Mucosa of descending colon (tissue), 3 donors: Measurements from ENCODE around the gene GATA6. TPM values are rescaled to one million over a fixed set of nuclear protein-coding genes. Genes with fewer than 3 reads are reported as not detected.

ENCODE experiments used
- ATAC-seq: fragments of 200-7000 bp; cut with Tn5 transposase; one replicate; pipeline ENCODE4 v1.9.1; 2020; ENCODE audit warnings: mild to moderate bottlenecking, moderate library complexity
- DNase-seq, 3 donors: peaks; one replicate each; pipeline ENCODE4 v3.0.0-alpha.2; 2020
- H3K36me3 ChIP-seq: fragments of 200-600 bp; one replicate; pipeline ENCODE4 v1.8.0; 2021; ENCODE audit warnings: low read depth, mild to moderate bottlenecking
- H3K4me1 ChIP-seq: fragments of 200-600 bp; one replicate; pipeline ENCODE4 v1.8.0; 2021; ENCODE audit warnings: low read depth, mild to moderate bottlenecking
- H3K4me3 ChIP-seq: fragments of 200-600 bp; one replicate; pipeline ENCODE4 v1.8.0; 2021; ENCODE audit warnings: mild to moderate bottlenecking
- H3K9me3 ChIP-seq: fragments of 200-600 bp; one replicate; pipeline ENCODE4 v1.8.0; 2021; ENCODE audit warnings: mild to moderate bottlenecking
- intact Hi-C, 2 donors: fragments of 100-400 bp; cut with DNase I in 1 of 2; cut with micrococcal nuclease in 1 of 2; formaldehyde crosslinking; loops; one replicate each; pipeline versions ENCODE4 v1.11.0 to v1.11.1; 2022; cut with DNase I, micrococcal nuclease
- total RNA-seq, 3 donors: library from RNA; stranded (reverse); fragmentation: NEBNext Ultra II Directional in 2 of 3; extraction: Animal tissue kit (Norgen Biotek cat#: 25700) in 2 of 3; gene quantifications; one replicate each; pipeline versions ENCODE4 v1.2.1 to v1.2.4, GENCODE V29; 2021 to 2023
- TF ChIP-seq, protein P1 (sequence below): fragments of 200-600 bp; IDR thresholded peaks from one replicate; pipeline ENCODE4 v1.8.0; 2022; ENCODE audit warnings: antibody characterized with exemption, mild to moderate bottlenecking
- donor health status: DM: no; HTN: no; CAD: no; lungs with moderate emphysema.
- donor health status: DM: no; HTN: no; CAD: no.
- donor health status: DM: no; HTN: yes; CAD: no.

GATA6 gene
- total RNA-seq, 3 donors from 2014 or later: 21.9 to 58.8 (median 43.3) TPM

DNA sequence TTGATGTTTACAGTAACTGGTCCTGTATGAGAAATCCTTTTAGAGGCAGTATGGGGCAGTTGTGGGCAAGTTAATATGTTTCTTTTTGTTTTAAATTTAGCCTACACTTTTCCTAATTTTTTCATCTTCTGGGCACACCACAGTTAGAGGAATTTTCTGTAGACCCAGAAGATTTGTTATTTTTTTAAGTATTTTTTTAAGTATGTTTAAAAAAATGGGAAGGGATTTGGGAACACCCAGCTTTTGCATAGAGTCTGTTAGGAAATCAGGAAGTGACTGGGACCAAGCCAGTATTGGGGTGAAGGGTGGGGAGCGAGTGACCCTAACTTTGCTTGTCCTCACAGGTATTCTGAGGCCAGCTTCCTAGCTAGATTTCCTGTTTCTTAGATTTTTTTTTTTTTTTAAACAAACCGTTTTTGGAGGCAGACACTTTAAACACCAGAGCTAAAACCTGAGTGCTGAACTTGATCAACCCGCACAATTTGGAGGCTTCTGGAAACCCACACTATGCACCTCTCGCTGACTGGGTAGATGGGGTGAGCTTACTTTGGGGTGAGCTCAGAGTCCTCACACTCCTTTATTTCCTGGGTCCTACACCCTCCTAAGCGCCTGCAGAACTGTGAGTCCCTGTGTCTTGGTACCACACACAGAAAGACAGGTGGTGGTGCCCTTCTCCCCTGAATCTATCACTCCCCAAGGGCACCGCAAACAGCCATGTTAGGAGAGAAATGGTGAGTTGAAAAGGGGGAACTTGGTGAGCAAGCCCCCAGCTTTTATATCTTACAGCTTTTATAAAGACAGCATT lies 5.2 kb downstream of the GATA6 start:
- intact Hi-C loops: loop anchor here in 1 of 2 donors (5.0 kb wide), 1 partner anchor 173 kb away; no protein-coding TSS in a partner anchor
- peak; percentile 10 for ATAC-seq
- peak in 1 of 3 donors; percentile 46 for DNase-seq
- Histone ChIP-seq H3K4me1 (peaks cover 9% of the 10 kb centered on the region), H3K36me3 (no peaks in the 10 kb centered on the region), H3K4me3 (no peak overlapping the region), H3K9me3 (no peaks in the 10 kb centered on the region)
- TF ChIP-seq, protein P1, sequence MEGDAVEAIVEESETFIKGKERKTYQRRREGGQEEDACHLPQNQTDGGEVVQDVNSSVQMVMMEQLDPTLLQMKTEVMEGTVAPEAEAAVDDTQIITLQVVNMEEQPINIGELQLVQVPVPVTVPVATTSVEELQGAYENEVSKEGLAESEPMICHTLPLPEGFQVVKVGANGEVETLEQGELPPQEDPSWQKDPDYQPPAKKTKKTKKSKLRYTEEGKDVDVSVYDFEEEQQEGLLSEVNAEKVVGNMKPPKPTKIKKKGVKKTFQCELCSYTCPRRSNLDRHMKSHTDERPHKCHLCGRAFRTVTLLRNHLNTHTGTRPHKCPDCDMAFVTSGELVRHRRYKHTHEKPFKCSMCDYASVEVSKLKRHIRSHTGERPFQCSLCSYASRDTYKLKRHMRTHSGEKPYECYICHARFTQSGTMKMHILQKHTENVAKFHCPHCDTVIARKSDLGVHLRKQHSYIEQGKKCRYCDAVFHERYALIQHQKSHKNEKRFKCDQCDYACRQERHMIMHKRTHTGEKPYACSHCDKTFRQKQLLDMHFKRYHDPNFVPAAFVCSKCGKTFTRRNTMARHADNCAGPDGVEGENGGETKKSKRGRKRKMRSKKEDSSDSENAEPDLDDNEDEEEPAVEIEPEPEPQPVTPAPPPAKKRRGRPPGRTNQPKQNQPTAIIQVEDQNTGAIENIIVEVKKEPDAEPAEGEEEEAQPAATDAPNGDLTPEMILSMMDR: no peak

DNA sequence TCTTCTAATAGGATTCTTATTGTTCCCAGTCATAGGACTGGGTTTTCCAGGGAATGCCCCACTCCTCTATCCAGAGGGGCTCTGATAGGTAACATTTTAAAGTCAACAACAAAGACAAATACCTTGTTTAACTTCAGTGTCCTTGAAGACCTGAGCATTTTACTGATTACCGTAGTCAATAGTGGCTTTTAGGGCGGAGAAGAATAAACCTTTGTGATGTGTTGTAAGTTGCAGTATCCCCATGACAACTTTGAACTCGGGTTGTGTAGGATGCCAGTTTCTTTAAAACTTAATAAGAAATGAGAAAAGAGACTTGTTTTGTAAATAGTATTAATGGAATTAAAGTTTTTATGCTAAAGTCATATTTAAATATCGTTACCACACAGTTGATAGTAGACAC lies 6.0 kb downstream of the GATA6 start:
- DNase-seq (no peak), ATAC-seq (no peak)
- Histone ChIP-seq H3K36me3 (no peaks in the 10 kb centered on the region), H3K9me3 (no peaks in the 10 kb centered on the region), H3K4me3 (no peak overlapping the region), H3K4me1 (peaks cover 6% of the 10 kb centered on the region)
- intact Hi-C loops: loop anchor here in 1 of 2 donors (5.0 kb wide), 1 partner anchor 172 kb away; no protein-coding TSS in a partner anchor
- TF ChIP-seq, protein P1: no peak

DNA sequence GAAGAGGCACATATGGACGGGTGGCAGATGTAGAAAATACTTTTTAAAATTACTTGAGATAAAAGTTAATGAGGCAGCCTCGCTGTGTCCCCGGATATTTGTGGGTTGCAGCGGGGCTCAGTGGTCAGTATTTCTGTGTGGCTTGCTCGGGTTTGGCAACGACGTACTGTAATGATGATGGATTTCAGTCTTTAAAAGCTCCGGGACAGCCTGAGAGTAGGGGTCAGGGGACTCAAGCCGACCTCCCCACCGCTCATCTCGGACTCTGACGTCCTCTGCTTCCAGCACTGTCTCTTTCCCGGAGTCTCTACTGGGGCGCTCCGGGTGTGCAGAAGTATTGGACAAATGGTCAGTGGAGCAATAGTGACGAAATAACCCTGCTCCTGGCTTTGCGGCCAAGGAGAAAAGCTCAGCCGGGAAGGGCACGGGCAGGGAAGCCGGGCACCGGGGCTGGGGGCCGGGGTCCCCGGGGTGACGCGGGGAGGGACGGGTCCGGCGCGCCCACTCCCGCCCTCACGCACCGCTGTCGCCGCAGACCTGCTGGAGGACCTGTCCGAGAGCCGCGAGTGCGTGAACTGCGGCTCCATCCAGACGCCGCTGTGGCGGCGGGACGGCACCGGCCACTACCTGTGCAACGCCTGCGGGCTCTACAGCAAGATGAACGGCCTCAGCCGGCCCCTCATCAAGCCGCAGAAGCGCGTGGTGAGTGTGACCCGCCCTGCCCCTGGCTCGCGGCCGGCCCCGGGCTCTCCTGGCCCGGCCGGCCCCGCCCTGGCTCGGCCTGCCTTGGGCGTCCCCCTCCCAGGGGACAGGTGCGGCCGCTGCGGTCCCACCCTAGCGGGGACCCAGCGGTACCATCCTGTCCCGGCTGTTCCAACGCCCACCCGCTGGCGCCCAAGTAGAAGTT lies 7.3 kb downstream of the GATA6 start:
- no peaks in the 10 kb centered on the region for H3K4me1 ChIP-seq
- DNase-seq (peak; percentile 47 to 74 (median 62)), ATAC-seq (peak; percentile 56)
- H3K9me3 ChIP-seq: no peaks in the 10 kb centered on the region
- H3K4me3 ChIP-seq: no peak overlapping the region
- intact Hi-C loops: loop anchor here in 1 of 2 donors (5.0 kb wide), 1 partner anchor 171 kb away; no protein-coding TSS in a partner anchor
- TF ChIP-seq, protein P1: no peak
- H3K36me3 ChIP-seq: no peaks in the 10 kb centered on the region

DNA sequence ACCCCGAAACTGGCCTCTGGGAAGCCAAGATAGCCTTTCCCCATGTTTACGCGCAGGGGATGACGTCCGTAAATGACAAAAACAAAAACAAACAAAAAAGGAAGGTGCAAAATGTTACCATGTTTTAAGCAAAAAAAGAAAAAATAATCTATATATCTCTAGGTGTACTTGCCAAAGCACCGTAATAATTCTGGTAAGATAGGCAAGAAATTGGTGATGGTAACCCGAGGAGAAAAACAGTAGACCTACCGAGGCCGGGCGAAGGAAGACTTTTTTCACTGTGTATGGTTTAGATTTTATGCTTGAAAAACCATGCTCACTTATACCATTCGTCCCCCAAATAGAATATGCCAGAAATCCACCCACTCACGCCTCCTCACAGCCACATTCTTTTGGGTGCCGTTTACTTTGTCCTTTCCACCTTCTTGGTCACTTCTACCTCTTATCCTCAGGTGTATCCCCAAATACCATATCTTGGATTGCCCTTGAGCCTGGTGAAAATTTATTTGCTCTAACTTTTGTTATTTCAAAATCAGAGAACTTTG lies 8.0 kb downstream of the GATA6 start:
- Histone ChIP-seq H3K9me3 (no peaks in the 10 kb centered on the region), H3K36me3 (no peaks in the 10 kb centered on the region), H3K4me3 (no peak overlapping the region), H3K4me1 (peaks cover 3% of the 10 kb centered on the region)
- ATAC-seq (no peak), DNase-seq (no peak)
- intact Hi-C loops: loop anchor here in 1 of 2 donors (5.0 kb wide), 1 partner anchor 170 kb away; no protein-coding TSS in a partner anchor
- TF ChIP-seq, protein P1: no peak

DNA sequence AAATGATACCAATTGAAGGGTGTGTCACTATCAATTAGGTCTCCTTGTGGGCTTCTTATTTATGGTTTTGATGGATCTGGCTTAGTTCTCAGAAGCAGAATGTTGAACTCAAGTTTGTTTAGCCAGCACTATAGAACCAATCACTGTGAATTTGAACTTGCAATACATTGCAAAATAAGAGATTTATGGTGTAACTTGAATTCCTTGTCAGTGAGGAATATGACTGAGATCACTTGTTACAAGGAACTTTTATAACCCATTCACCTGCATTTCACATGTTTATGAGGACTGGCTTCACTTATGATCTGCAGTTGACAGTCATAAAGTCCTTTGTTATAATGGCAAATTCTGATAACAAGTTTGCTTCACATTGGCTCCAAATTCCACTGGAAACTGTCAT lies 9.8 kb downstream of the GATA6 start:
- intact Hi-C loops: loop anchor here in 1 of 2 donors (5.0 kb wide), 1 partner anchor 168 kb away; no protein-coding TSS in a partner anchor
- ATAC-seq (peak; percentile 81), DNase-seq (no peak)
- TF ChIP-seq, protein P1: no peak
- Histone ChIP-seq H3K4me3 (no peak overlapping the region), H3K4me1 (peaks cover 12% of the 10 kb centered on the region), H3K9me3 (no peaks in the 10 kb centered on the region), H3K36me3 (no peaks in the 10 kb centered on the region)
